Measurements from ENCODE around the gene GRXCR1.

Gene GRXCR1

DNA sequence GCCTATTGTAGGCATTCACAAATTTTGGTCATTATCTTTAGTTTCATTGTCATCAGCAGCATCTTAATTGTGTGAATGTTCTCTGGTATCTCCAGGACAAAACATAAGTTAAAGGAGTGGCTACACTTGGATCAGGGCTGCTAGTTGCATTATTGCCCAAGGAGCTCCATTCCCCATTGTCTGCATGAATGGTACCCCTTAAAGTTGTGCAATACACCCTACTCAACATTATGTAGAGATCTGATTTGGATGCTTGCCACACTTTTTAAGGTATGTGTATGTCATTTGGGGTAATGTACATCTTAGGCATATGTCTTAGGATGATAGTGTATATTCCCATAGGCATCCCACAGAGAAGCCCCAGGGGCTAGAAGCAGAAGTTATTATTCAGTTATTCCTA lies 2.9 kb downstream of the GRXCR1 start:
- no peaks in the 10 kb centered on the region for H3K79me2 ChIP-seq (ENCODE audit: control insufficient read depth, insufficient read depth, low read length, unreplicated experiment)
- H3K27me3 ChIP-seq (ENCODE audit: insufficient read depth, low read length): no peaks in the 10 kb centered on the region
- no peak overlapping the region for H3K4me3 ChIP-seq (ENCODE audit: low read depth, low read length)
- H2AFZ ChIP-seq (ENCODE audit: low read length, unreplicated experiment): no peak overlapping the region
- no peak overlapping the region for H3K27ac ChIP-seq (ENCODE audit: low read depth, low read length)
- no peaks in the 10 kb centered on the region for H3K36me3 ChIP-seq (ENCODE audit: insufficient read depth, low read length)
- no peaks in the 10 kb centered on the region for H3K4me1 ChIP-seq (ENCODE audit: control insufficient read depth, insufficient read depth, low read length, unreplicated experiment)

DNA sequence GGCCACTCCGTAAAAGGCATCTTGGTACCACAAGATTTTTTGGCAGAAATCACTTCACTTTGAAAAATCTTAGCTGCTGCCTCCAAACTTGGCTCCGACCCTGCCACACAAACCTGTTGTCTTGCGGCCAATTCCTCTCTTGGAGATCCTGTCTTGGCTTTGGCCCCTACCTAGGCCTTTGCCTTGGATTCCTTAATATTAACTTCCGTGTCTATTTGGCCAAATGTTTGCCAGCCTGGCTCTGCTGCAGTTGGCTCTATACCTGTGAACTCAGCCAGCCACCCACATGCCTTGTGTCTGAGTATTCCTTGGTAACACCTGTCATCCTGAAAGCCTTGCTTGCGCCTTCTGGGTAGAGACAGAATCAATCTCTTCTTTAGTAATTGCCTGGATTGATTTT lies 12.5 kb downstream of the GRXCR1 start:
- H3K4me1 ChIP-seq (ENCODE audit: control insufficient read depth, insufficient read depth, low read length, unreplicated experiment): no peaks in the 10 kb centered on the region
- no peak overlapping the region for H3K27ac ChIP-seq (ENCODE audit: low read depth, low read length)
- H2AFZ ChIP-seq (ENCODE audit: low read length, unreplicated experiment): no peak overlapping the region
- H3K79me2 ChIP-seq (ENCODE audit: control insufficient read depth, insufficient read depth, low read length, unreplicated experiment): no peaks in the 10 kb centered on the region
- H3K36me3 ChIP-seq (ENCODE audit: insufficient read depth, low read length): no peaks in the 10 kb centered on the region
- no peaks in the 10 kb centered on the region for H3K27me3 ChIP-seq (ENCODE audit: insufficient read depth, low read length)
- no peak overlapping the region for H3K4me3 ChIP-seq (ENCODE audit: low read depth, low read length)

DNA sequence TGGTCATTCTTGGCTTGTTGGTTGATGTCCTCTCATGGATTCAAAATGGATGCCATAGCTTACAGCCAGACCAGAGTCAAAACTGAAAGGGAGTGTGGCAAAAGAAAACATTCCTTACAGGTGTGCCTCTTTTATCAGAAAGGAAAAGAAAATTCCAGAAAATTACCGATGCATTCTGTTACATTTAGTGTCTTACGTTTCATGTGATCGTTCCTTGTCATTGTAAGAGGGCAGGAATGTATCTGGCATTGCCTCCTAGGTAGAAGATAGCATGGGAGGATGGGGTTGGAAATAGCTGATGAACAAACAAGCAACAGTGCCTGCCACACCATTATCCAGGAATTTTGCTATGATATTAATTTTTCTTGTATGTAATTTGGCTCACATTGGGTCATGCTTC lies 13.1 kb downstream of the GRXCR1 start:
- Histone ChIP-seq H3K27me3 (ENCODE audit: insufficient read depth, low read length) (no peaks in the 10 kb centered on the region), H3K36me3 (ENCODE audit: insufficient read depth, low read length) (no peaks in the 10 kb centered on the region), H3K4me3 (ENCODE audit: low read depth, low read length) (no peak overlapping the region), H3K4me1 (ENCODE audit: control insufficient read depth, insufficient read depth, low read length, unreplicated experiment) (no peaks in the 10 kb centered on the region), H3K27ac (ENCODE audit: low read depth, low read length) (no peak overlapping the region), H3K79me2 (ENCODE audit: control insufficient read depth, insufficient read depth, low read length, unreplicated experiment) (no peaks in the 10 kb centered on the region), H2AFZ (ENCODE audit: low read length, unreplicated experiment) (no peak overlapping the region)

DNA sequence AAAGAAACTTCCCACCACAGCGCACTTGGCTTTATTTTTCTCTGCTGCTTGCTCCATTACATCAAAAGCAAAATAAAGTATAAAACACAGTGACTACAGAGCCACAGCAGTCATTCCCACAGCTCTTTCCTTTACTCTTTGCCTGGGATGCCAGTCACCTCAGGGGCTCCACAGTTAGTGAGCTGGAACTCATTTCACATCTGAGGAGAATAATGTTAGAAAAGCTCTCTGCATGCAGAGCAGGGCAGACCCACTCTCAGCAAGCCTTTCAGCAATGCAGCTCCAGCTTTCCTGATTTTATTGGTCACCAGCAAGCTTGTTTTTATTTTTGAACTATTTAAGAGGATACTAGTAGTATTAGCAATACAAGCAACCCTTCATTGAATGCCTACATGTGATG lies 13.8 kb downstream of the GRXCR1 start:
- H3K4me3 ChIP-seq (ENCODE audit: low read depth, low read length): no peak overlapping the region
- no peaks in the 10 kb centered on the region for H3K27me3 ChIP-seq (ENCODE audit: insufficient read depth, low read length)
- no peak overlapping the region for H2AFZ ChIP-seq (ENCODE audit: low read length, unreplicated experiment)
- H3K4me1 ChIP-seq (ENCODE audit: control insufficient read depth, insufficient read depth, low read length, unreplicated experiment): no peaks in the 10 kb centered on the region
- no peaks in the 10 kb centered on the region for H3K79me2 ChIP-seq (ENCODE audit: control insufficient read depth, insufficient read depth, low read length, unreplicated experiment)
- H3K36me3 ChIP-seq (ENCODE audit: insufficient read depth, low read length): no peaks in the 10 kb centered on the region
- H3K27ac ChIP-seq (ENCODE audit: low read depth, low read length): no peak overlapping the region

DNA sequence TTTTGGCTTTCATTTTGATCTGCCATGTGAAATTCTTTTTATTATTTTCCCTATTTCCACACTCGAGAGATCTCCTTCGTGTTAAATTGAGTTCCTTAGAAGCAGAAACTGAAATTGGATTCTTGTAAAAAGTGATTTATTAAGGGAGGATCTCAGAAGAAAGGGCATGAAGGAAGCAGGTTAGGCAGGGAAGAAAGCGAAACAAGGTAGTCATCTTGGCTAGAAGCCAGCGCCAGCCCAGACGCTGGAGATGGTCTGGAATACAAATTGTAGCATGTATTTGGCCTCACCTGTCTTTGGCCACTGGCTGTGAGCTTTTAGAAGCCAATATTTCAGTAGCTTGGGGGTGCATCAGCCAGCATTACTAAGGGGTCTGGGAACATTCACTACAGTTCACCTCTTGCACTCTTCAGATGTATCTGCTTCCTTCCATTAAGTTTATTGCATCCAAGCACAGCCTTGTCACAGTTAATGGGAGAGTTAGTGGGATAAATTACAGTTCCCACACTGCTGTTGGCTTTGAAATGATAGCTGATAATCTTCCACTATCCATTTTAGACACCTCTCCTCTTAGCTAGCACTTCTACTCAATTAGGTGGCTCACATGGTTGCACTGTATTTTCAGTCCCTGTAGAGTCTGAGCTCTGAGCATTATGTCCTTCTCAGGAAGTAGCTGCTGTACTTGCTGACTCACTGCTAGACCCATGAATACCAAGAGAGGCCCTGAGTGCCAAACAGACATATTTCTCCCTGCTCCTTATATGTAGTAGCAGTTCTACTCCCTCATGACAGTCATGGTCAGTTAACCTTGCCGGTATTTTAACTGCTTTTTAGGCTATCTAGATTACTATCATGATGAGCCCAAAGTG lies 14.6 kb downstream of the GRXCR1 start:
- no peaks in the 10 kb centered on the region for H3K27me3 ChIP-seq (ENCODE audit: insufficient read depth, low read length)
- H3K4me1 ChIP-seq (ENCODE audit: control insufficient read depth, insufficient read depth, low read length, unreplicated experiment): no peaks in the 10 kb centered on the region
- no peak overlapping the region for H2AFZ ChIP-seq (ENCODE audit: low read length, unreplicated experiment)
- no peak overlapping the region for H3K27ac ChIP-seq (ENCODE audit: low read depth, low read length)
- no peaks in the 10 kb centered on the region for H3K36me3 ChIP-seq (ENCODE audit: insufficient read depth, low read length)
- H3K79me2 ChIP-seq (ENCODE audit: control insufficient read depth, insufficient read depth, low read length, unreplicated experiment): no peaks in the 10 kb centered on the region
- no peak overlapping the region for H3K4me3 ChIP-seq (ENCODE audit: low read depth, low read length)

DNA sequence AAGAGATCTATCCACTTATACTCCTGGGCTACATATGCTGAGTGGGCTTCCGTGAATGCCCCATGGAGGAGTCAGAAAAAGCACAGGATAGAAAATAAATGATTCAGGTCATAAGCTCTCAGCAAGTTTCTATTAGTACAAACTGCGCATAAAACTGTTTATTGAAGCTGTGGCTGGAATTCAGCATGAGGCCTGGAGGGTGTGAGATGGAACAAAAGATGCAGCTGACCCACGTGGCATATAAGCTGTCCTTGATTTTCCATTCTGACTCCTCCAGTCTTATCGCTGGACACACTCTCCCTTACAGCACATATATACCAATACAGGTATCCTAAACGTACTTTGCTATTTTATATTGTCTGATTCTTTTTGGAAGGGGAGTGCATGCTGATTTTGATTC lies 17.9 kb downstream of the GRXCR1 start:
- Histone ChIP-seq H3K4me3 (ENCODE audit: low read depth, low read length) (no peak overlapping the region), H3K27me3 (ENCODE audit: insufficient read depth, low read length) (no peaks in the 10 kb centered on the region), H3K27ac (ENCODE audit: low read depth, low read length) (no peak overlapping the region), H3K79me2 (ENCODE audit: control insufficient read depth, insufficient read depth, low read length, unreplicated experiment) (no peaks in the 10 kb centered on the region), H2AFZ (ENCODE audit: low read length, unreplicated experiment) (no peak overlapping the region), H3K4me1 (ENCODE audit: control insufficient read depth, insufficient read depth, low read length, unreplicated experiment) (no peaks in the 10 kb centered on the region), H3K36me3 (ENCODE audit: insufficient read depth, low read length) (no peaks in the 10 kb centered on the region)

DNA sequence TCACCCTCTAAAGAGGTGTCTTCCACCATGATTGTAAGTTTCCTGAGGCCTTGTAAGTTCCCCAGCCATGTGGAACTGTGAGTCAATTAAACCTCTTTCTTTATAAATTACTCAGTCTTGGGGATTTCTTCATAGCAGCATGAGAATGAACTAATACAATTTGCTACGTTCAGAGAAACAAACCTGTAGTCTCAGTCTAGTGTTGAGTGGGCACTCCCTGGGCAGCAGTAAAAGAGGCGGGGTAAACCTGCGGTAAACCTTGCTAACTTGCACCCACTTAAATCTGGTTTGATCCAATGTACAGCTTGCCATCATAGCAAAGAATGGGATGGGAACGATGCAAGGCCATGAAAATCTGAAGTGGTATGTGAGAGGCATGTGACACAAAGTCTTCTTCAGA lies 22.4 kb downstream of the GRXCR1 start:
- no peak overlapping the region for H3K4me3 ChIP-seq (ENCODE audit: low read depth, low read length)
- no peaks in the 10 kb centered on the region for H3K4me1 ChIP-seq (ENCODE audit: control insufficient read depth, insufficient read depth, low read length, unreplicated experiment)
- no peak overlapping the region for H2AFZ ChIP-seq (ENCODE audit: low read length, unreplicated experiment)
- no peaks in the 10 kb centered on the region for H3K27me3 ChIP-seq (ENCODE audit: insufficient read depth, low read length)
- no peak overlapping the region for H3K27ac ChIP-seq (ENCODE audit: low read depth, low read length)
- H3K79me2 ChIP-seq (ENCODE audit: control insufficient read depth, insufficient read depth, low read length, unreplicated experiment): no peaks in the 10 kb centered on the region
- no peaks in the 10 kb centered on the region for H3K36me3 ChIP-seq (ENCODE audit: insufficient read depth, low read length)

DNA sequence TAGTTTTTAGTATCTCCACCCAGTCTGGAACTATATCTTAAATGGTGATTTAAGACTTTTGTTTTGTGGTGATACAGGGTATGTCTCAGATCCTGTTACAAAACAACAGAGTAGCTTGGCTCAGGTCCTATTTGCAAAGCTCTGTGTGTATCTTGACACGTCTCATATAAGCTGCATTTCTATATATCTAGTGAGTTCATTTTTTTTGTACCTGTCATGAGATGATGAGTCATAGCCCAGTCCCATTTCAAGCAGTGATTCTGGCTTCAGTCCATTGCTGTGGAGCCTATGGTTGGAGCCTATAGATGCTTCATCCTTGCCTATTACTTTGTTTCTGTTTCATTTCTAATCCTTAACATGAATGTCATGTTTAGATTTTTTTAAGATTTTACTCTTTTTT lies 23.0 kb downstream of the GRXCR1 start:
- H2AFZ ChIP-seq (ENCODE audit: low read length, unreplicated experiment): no peak overlapping the region
- no peaks in the 10 kb centered on the region for H3K4me1 ChIP-seq (ENCODE audit: control insufficient read depth, insufficient read depth, low read length, unreplicated experiment)
- no peaks in the 10 kb centered on the region for H3K27me3 ChIP-seq (ENCODE audit: insufficient read depth, low read length)
- H3K36me3 ChIP-seq (ENCODE audit: insufficient read depth, low read length): no peaks in the 10 kb centered on the region
- no peak overlapping the region for H3K27ac ChIP-seq (ENCODE audit: low read depth, low read length)
- H3K4me3 ChIP-seq (ENCODE audit: low read depth, low read length): no peak overlapping the region
- no peaks in the 10 kb centered on the region for H3K79me2 ChIP-seq (ENCODE audit: control insufficient read depth, insufficient read depth, low read length, unreplicated experiment)

DNA sequence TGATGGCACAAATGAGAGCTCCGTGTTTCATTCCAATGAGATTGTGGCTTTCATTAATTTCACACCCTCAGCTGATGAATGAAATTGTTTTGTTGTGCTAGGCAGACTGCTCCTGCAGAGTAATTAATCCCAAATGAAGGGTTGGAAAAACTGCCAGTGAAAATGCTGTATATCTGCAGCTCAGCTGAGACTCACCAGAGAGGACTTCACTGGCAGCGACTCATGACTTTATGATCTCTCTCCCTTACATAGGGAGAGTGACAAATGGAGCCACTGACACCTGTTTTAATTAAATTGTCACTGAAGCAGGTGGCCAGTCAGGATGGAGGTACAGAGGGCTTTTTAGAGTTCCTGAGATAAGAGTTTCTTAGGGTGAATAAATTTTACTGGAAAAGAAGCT lies 24.8 kb downstream of the GRXCR1 start:
- Histone ChIP-seq H3K27ac (ENCODE audit: low read depth, low read length) (no peak overlapping the region), H3K4me1 (ENCODE audit: control insufficient read depth, insufficient read depth, low read length, unreplicated experiment) (no peaks in the 10 kb centered on the region), H3K79me2 (ENCODE audit: control insufficient read depth, insufficient read depth, low read length, unreplicated experiment) (no peaks in the 10 kb centered on the region), H2AFZ (ENCODE audit: low read length, unreplicated experiment) (no peak overlapping the region), H3K4me3 (ENCODE audit: low read depth, low read length) (no peak overlapping the region), H3K27me3 (ENCODE audit: insufficient read depth, low read length) (no peaks in the 10 kb centered on the region), H3K36me3 (ENCODE audit: insufficient read depth, low read length) (no peaks in the 10 kb centered on the region)

DNA sequence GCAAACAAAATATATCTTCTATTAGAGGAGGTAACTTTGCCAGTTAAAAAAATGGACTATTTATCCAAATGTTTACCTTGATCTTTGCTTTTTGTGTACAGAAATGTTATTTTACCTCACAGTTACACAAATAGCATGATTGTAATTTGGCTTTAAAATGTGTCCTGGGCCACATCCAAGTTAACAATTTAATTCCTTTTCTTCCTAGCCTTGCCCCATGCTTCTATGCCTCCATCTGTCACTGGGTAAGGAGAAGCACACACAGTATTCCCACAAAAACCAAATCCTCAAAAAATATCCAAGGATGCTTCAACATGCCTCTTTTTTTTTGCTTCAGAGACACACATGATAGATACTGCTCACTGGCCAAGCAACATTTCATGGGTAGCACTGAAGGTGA lies 30.9 kb downstream of the GRXCR1 start:
- Histone ChIP-seq H3K4me3 (ENCODE audit: low read depth, low read length) (no peak overlapping the region), H3K27ac (ENCODE audit: low read depth, low read length) (no peak overlapping the region), H3K79me2 (ENCODE audit: control insufficient read depth, insufficient read depth, low read length, unreplicated experiment) (no peaks in the 10 kb centered on the region), H3K4me1 (ENCODE audit: control insufficient read depth, insufficient read depth, low read length, unreplicated experiment) (no peaks in the 10 kb centered on the region), H3K27me3 (ENCODE audit: insufficient read depth, low read length) (no peaks in the 10 kb centered on the region), H3K36me3 (ENCODE audit: insufficient read depth, low read length) (no peaks in the 10 kb centered on the region), H2AFZ (ENCODE audit: low read length, unreplicated experiment) (no peak overlapping the region)

DNA sequence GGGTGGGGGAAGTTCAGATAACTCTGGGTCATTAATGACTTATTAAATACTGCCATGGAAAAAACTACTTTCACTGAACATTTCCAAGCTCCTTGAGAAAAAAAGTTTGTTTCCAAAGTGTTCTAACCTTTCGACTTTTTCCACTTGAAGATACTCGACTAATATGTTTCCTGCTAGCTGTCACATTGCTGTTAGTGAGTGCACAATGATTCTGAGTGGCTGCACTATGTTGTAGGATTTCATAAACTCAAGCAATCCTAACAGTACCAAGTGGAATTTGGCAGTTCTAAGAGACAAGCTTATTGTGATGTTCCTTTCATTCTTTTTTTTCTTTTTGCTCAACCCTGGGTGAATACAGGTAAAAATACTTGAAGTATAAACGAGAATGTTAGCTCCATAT lies 33.4 kb downstream of the GRXCR1 start:
- Histone ChIP-seq H3K4me3 (ENCODE audit: low read depth, low read length) (no peak overlapping the region), H3K4me1 (ENCODE audit: control insufficient read depth, insufficient read depth, low read length, unreplicated experiment) (no peaks in the 10 kb centered on the region), H3K79me2 (ENCODE audit: control insufficient read depth, insufficient read depth, low read length, unreplicated experiment) (no peaks in the 10 kb centered on the region), H2AFZ (ENCODE audit: low read length, unreplicated experiment) (no peak overlapping the region), H3K27me3 (ENCODE audit: insufficient read depth, low read length) (no peaks in the 10 kb centered on the region), H3K27ac (ENCODE audit: low read depth, low read length) (no peak overlapping the region), H3K36me3 (ENCODE audit: insufficient read depth, low read length) (no peaks in the 10 kb centered on the region)
